ENCODE results near the gene HSPH1. TPM values are rescaled to one million over a fixed set of nuclear protein-coding genes. Genes with fewer than 3 reads are reported as not detected.

Gene HSPH1
- total and polyA plus RNA-seq, 2 of the 13 experiments (the other 11 are each of a cell fraction or from before 2014, with no cell fraction given): 13.0 to 62.9 TPM

DNA sequence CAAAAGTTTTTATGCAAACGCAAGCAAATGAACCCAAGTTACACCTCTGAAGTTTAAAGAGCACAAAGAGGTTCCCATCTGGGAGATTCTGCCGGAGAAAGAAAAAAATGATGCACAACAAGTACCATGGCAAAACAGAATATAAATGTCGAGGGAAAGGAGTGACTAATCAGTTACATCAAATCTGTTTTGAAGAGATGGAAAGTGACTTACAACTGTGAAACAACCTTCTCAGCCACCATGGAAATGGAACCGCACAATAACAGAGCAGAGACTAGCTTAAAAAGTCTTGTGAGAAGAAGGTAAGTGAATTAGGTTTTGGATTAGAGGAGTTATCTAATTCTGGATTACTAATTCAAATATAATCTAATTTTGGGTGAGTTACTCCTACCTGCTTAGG lies 2.4 kb downstream of the HSPH1 start:
- ChIA-PET POLR2A (no interaction called here), CTCF (ENCODE audit: low intra/inter-chr PET ratio, low total read pairs) (no interaction called here)
- peaks cover 47% of the 10 kb centered on the region for H3K79me2 ChIP-seq (ENCODE audit: insufficient read depth, low read length)
- no peaks in the 10 kb centered on the region; the same call in 1 of the 2 replicates for H4K20me1 ChIP-seq (ENCODE audit: insufficient read depth, low read length)
- ATAC-seq: no peak
- H3K4me1 ChIP-seq (ENCODE audit: insufficient read depth, low read length): peaks cover 37% of the 10 kb centered on the region
- intact Hi-C loops (cut with micrococcal nuclease; ENCODE audit: unreplicated experiment): no loop called here
- H3K9ac ChIP-seq (ENCODE audit: insufficient read depth, low read depth, low read length): peak overlapping the region; percentile 23
- H3K36me3 ChIP-seq (replicated peaks in 1 of 2; ENCODE audit: control insufficient read depth in 1 of 2, insufficient read depth in 2 of 2, low read length in 2 of 2): peaks cover 2 to 8% of the 10 kb centered on the region in 2 experiments; a peak in 3 of 5 replicates
- TF ChIP-seq MTA3 (CRISPR knock-in tag; IDR thresholded peaks at IDR 0.05) (no peak), ZC3H4 (CRISPR knock-in tag; IDR thresholded peaks at IDR 0.05; ENCODE audit: borderline replicate concordance) (no peak), ZNF816 (CRISPR knock-in tag; IDR thresholded peaks at IDR 0.05; ENCODE audit: borderline replicate concordance) (no peak), ZNF564 (CRISPR knock-in tag; IDR thresholded peaks at IDR 0.05) (no peak), POGZ (CRISPR knock-in tag; IDR thresholded peaks at IDR 0.05) (no peak)
- no peaks in the 10 kb centered on the region for H3K9me3 ChIP-seq (ENCODE audit: low read length)
- H2AFZ ChIP-seq (ENCODE audit: low read length): no peak overlapping the region
- no peak overlapping the region for H3K27ac ChIP-seq (ENCODE audit: extremely low read length, insufficient read depth, low read length)
- in situ Hi-C loops (cut with HindIII; ENCODE audit: extremely low pct_ligation_motif_present, low pct_unique_long_range_greater_than_20kb): no loop called here
- WGBS (ENCODE audit: low lambda C conversion rate): 62% methylated on average over 4 of the region's 4 CpGs
- FAIRE-seq: no peak
- BruUV-seq (replicated peaks): no TSS peak
- no peak for DNase-seq (ENCODE audit: low spot score)
- no peaks in the 10 kb centered on the region; a peak in 1 of 5 replicates for H3K27me3 ChIP-seq (ENCODE audit: control insufficient read depth in 1 of 2, insufficient read depth in 2 of 2, low read length in 2 of 2)
- peak overlapping the region; percentile 91 to 94 (median 94); a peak in 5 of 6 replicates for H3K4me3 ChIP-seq (replicated peaks in 1 of 3; ENCODE audit: insufficient read depth in 1 of 3, low read depth in 2 of 3, low read length in 3 of 3)
- peak overlapping the region; percentile 91 for H3K4me2 ChIP-seq (ENCODE audit: low read depth, low read length)

DNA sequence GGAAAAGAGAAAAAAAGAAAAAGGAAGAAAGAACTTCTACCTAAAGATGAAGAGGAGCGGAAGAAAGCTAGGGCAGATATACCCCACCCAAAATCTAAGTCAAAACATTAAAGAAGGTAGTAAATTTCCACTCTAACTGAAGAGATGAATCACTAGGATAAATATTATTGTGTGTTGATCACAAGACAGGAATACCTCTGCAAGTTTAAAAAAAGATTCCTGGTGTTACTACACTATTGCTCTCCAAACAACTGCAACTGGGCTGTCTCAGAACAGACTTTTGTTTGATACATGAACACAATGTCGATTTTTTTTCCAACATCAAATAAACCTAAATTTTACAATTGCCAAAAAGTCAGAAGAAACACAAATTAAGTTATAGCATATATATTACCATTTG lies 6.8 kb downstream of the HSPH1 start:
- no peak overlapping the region for H2AFZ ChIP-seq (ENCODE audit: low read length)
- H3K9ac ChIP-seq (ENCODE audit: insufficient read depth, low read depth, low read length): no peak overlapping the region
- DNase-seq (ENCODE audit: low spot score) (no peak), FAIRE-seq (no peak), ATAC-seq (no peak)
- ChIA-PET POLR2A (no interaction called here), CTCF (ENCODE audit: low intra/inter-chr PET ratio, low total read pairs) (no interaction called here)
- no peaks in the 10 kb centered on the region for H3K9me3 ChIP-seq (ENCODE audit: low read length)
- no peak overlapping the region for H3K4me2 ChIP-seq (ENCODE audit: low read depth, low read length)
- H3K4me1 ChIP-seq (ENCODE audit: insufficient read depth, low read length): peaks cover 24% of the 10 kb centered on the region
- H4K20me1 ChIP-seq (ENCODE audit: insufficient read depth, low read length): no peaks in the 10 kb centered on the region; the same call in 1 of the 2 replicates
- intact Hi-C loops (cut with micrococcal nuclease; ENCODE audit: unreplicated experiment): no loop called here
- peaks cover 33% of the 10 kb centered on the region for H3K79me2 ChIP-seq (ENCODE audit: insufficient read depth, low read length)
- in situ Hi-C loops (cut with HindIII; ENCODE audit: extremely low pct_ligation_motif_present, low pct_unique_long_range_greater_than_20kb): no loop called here
- BruUV-seq (replicated peaks): no TSS peak
- no peak overlapping the region for H3K27ac ChIP-seq (ENCODE audit: extremely low read length, insufficient read depth, low read length)
- H3K27me3 ChIP-seq (ENCODE audit: control insufficient read depth in 1 of 2, insufficient read depth in 2 of 2, low read length in 2 of 2): no peaks in the 10 kb centered on the region
- peaks cover 14 to 48% of the 10 kb centered on the region in 2 experiments for H3K36me3 ChIP-seq (replicated peaks in 1 of 2; ENCODE audit: control insufficient read depth in 1 of 2, insufficient read depth in 2 of 2, low read length in 2 of 2)
- 96% methylated on average over 2 of the region's 2 CpGs for WGBS (ENCODE audit: low lambda C conversion rate)
- H3K4me3 ChIP-seq (replicated peaks in 1 of 3; ENCODE audit: insufficient read depth in 1 of 3, low read depth in 2 of 3, low read length in 3 of 3): no peak overlapping the region
- TF ChIP-seq ZNF446 (CRISPR knock-in tag; IDR thresholded peaks at IDR 0.05) (no peak), KAT7 (CRISPR knock-in tag; IDR thresholded peaks at IDR 0.05; ENCODE audit: borderline replicate concordance) (no peak), SMYD3 (CRISPR knock-in tag; IDR thresholded peaks at IDR 0.05) (no peak), CEBPB (IDR thresholded peaks at IDR 0.05; ENCODE audit: borderline replicate concordance, low read depth, low read length) (no peak), SALL1 (CRISPR knock-in tag; IDR thresholded peaks at IDR 0.05) (no peak), ZNF713 (CRISPR knock-in tag; IDR thresholded peaks at IDR 0.05) (no peak), ZNF101 (CRISPR knock-in tag; IDR thresholded peaks at IDR 0.05; ENCODE audit: borderline replicate concordance, low read depth) (no peak), NR2F1 (CRISPR knock-in tag; IDR thresholded peaks at IDR 0.05) (no peak), ZNF616 (CRISPR knock-in tag; IDR thresholded peaks at IDR 0.05; ENCODE audit: low read depth) (no peak), MED8 (CRISPR knock-in tag; IDR thresholded peaks at IDR 0.05; ENCODE audit: insufficient replicate concordance) (no peak), ZNF598 (CRISPR knock-in tag; IDR thresholded peaks at IDR 0.05; ENCODE audit: borderline replicate concordance) (no peak)
- TF ChIP-seq, protein P1, sequence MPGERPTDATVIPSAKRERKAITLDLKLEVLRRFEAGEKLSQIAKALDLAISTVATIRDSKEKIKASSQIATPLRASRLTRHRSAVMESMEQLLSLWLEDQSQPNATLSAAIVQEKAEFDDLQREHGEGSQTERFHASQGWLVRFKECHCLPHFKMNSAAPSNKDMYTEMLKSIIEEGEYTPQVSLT (CRISPR knock-in tag; IDR thresholded peaks at IDR 0.05; ENCODE audit: borderline replicate concordance, low read depth): no peak
- TF ChIP-seq, protein P2, sequence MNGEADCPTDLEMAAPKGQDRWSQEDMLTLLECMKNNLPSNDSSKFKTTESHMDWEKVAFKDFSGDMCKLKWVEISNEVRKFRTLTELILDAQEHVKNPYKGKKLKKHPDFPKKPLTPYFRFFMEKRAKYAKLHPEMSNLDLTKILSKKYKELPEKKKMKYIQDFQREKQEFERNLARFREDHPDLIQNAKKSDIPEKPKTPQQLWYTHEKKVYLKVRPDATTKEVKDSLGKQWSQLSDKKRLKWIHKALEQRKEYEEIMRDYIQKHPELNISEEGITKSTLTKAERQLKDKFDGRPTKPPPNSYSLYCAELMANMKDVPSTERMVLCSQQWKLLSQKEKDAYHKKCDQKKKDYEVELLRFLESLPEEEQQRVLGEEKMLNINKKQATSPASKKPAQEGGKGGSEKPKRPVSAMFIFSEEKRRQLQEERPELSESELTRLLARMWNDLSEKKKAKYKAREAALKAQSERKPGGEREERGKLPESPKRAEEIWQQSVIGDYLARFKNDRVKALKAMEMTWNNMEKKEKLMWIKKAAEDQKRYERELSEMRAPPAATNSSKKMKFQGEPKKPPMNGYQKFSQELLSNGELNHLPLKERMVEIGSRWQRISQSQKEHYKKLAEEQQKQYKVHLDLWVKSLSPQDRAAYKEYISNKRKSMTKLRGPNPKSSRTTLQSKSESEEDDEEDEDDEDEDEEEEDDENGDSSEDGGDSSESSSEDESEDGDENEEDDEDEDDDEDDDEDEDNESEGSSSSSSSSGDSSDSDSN (CRISPR knock-in tag; IDR thresholded peaks at IDR 0.05): no peak

Measured in HepG2 (cell line).